ENCODE data around the gene EPHB2. TPM values are rescaled to one million over a fixed set of nuclear protein-coding genes. Genes with fewer than 3 reads are reported as not detected.

EPHB2 gene
- polyA plus RNA-seq, 2 of the 4 experiments (the other 2 are of a cell fraction), result 13.0 to 35.3 TPM

DNA sequence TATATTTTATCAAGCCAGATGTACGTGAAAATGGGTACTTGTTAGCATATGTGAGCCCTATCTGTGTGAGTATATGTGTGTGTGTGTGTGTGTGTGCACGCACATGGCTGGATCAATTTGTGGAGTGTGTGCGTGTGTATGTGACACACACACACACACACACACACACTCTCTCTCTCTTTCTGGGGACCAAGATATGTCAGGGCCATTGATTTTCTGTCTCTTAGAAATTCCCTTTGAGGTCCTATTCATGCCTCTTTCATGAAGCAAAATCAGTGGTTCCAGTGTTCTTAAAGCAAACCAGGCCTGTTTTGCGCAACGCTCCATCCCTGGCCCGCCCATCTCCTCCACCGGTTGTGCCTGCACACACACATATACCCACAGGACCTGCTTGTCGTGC, 90.0 kb downstream of the EPHB2 start:
- no peaks in the 10 kb centered on the region for H3K9me3 ChIP-seq
- TF ChIP-seq, protein P1, sequence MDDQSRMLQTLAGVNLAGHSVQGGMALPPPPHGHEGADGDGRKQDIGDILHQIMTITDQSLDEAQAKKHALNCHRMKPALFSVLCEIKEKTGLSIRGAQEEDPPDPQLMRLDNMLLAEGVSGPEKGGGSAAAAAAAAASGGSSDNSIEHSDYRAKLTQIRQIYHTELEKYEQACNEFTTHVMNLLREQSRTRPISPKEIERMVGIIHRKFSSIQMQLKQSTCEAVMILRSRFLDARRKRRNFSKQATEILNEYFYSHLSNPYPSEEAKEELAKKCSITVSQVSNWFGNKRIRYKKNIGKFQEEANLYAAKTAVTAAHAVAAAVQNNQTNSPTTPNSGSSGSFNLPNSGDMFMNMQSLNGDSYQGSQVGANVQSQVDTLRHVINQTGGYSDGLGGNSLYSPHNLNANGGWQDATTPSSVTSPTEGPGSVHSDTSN (IDR thresholded peaks at IDR 0.05), result no peak
- CTCF ChIA-PET, result no interaction called here
- WGBS (ENCODE audit: missing lambda C conversion rate), result 91% methylated on average over 8 of the region's 8 CpGs
- ATAC-seq, result no peak
- H3K4me1 ChIP-seq, result no peaks in the 10 kb centered on the region
- FAIRE-seq, result no peak
- POLR2A ChIA-PET, result no interaction called here
- H3K4me3 ChIP-seq, result no peak overlapping the region
- H3K27ac ChIP-seq, result no peak overlapping the region
- no peak overlapping the region for H3K4me2 ChIP-seq
- DNase-seq (ENCODE audit: low read depth in 1 of 2, low spot score in 1 of 2), result no peak

DNA sequence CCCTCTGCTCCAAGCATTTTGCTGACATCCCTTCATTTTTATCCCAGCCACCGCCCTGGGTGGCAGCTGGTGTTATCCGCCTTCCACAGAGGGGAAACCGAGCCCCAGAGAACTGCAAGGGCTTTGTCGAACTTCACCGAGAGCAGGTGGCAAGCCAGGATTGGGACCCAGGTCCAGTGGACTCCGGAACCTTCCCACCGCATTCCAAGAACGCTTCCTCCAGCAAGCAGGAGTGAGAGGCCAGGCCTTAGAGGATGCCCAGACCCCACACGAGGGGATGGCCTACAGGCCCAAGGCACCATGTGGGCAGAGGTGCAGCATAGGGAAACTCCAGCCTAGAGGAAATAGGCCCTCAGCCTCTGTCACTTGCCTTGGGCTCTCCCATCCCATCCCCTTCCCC, 90.7 kb downstream of the EPHB2 start:
- TF ChIP-seq FOSL2 (IDR thresholded peaks at IDR 0.05), result no peak
- no peak for TF ChIP-seq FOSL2 (CRISPR knock-in tag; IDR thresholded peaks at IDR 0.05)
- no peak for TF ChIP-seq HOXA7 (CRISPR knock-in tag; IDR thresholded peaks at IDR 0.05)
- TF ChIP-seq, protein P2, sequence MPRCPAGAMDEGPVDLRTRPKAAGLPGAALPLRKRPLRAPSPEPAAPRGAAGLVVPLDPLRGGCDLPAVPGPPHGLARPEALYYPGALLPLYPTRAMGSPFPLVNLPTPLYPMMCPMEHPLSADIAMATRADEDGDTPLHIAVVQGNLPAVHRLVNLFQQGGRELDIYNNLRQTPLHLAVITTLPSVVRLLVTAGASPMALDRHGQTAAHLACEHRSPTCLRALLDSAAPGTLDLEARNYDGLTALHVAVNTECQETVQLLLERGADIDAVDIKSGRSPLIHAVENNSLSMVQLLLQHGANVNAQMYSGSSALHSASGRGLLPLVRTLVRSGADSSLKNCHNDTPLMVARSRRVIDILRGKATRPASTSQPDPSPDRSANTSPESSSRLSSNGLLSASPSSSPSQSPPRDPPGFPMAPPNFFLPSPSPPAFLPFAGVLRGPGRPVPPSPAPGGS (IDR thresholded peaks at IDR 0.05), result no peak
- TF ChIP-seq, protein P3, sequence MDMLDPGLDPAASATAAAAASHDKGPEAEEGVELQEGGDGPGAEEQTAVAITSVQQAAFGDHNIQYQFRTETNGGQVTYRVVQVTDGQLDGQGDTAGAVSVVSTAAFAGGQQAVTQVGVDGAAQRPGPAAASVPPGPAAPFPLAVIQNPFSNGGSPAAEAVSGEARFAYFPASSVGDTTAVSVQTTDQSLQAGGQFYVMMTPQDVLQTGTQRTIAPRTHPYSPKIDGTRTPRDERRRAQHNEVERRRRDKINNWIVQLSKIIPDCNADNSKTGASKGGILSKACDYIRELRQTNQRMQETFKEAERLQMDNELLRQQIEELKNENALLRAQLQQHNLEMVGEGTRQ (IDR thresholded peaks at IDR 0.05), result no peak
- no peak for TF ChIP-seq FOSB (CRISPR knock-in tag; IDR thresholded peaks at IDR 0.05)
- TF ChIP-seq, protein P4, sequence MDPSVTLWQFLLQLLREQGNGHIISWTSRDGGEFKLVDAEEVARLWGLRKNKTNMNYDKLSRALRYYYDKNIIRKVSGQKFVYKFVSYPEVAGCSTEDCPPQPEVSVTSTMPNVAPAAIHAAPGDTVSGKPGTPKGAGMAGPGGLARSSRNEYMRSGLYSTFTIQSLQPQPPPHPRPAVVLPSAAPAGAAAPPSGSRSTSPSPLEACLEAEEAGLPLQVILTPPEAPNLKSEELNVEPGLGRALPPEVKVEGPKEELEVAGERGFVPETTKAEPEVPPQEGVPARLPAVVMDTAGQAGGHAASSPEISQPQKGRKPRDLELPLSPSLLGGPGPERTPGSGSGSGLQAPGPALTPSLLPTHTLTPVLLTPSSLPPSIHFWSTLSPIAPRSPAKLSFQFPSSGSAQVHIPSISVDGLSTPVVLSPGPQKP (IDR thresholded peaks at IDR 0.05; ENCODE audit: low read depth, low read length), result no peak
- TF ChIP-seq EP300 (IDR thresholded peaks at IDR 0.05), result no peak
- TF ChIP-seq CEBPB (IDR thresholded peaks at IDR 0.05), result no peak
- TF ChIP-seq EHF (CRISPR knock-in tag; IDR thresholded peaks at IDR 0.05), result no peak
- no peak for TF ChIP-seq JUN (IDR thresholded peaks at IDR 0.05)
- TF ChIP-seq JUNB (IDR thresholded peaks at IDR 0.05), result no peak
- Histone ChIP-seq H3K9me3 (no peaks in the 10 kb centered on the region), H3K4me2 (no peak overlapping the region), H3K4me3 (no peak overlapping the region), H3K4me1 (no peaks in the 10 kb centered on the region), H3K27ac (no peak overlapping the region)
- FAIRE-seq, result no peak
- CTCF ChIA-PET, result interaction anchor here (0.6 kb wide), 1 partner anchor 385 kb away, joined by 3 read pairs; no protein-coding TSS in a partner anchor
- no peak for DNase-seq (ENCODE audit: low read depth in 1 of 2, low spot score in 1 of 2)
- WGBS (ENCODE audit: missing lambda C conversion rate), result 80% methylated on average over 1 of the region's 9 CpGs
- POLR2A ChIA-PET, result no interaction called here
- no peak for ATAC-seq

DNA sequence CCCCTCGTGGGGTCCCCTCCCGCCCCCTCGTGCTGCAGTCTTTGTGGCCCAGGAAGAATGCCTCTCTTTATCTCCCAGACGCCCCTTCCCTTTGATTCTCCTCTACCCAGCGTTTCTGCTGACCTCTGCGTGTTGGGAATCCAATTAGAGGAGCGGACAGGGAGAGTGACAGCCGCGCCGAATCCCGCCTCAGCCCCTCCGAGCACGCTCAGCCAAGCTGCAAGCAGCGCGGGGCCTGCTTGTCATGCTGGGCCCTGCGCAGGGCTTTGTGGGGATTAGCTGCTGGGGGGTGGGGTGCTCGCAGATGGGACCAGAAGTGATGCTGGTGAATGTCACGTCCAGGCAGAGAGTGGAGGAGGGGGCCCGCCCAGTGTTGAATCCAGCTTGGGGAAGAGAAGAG, 91.1 kb downstream of the EPHB2 start:
- ChIA-PET POLR2A (no interaction called here), CTCF (interaction anchor here (0.6 kb wide), 1 partner anchor 386 kb away, joined by 3 read pairs; no protein-coding TSS in a partner anchor)
- 94% methylated on average over 13 of the region's 19 CpGs for WGBS (ENCODE audit: missing lambda C conversion rate)
- Histone ChIP-seq H3K4me3 (no peak overlapping the region), H3K4me1 (no peaks in the 10 kb centered on the region), H3K4me2 (no peak overlapping the region), H3K27ac (no peak overlapping the region), H3K9me3 (no peaks in the 10 kb centered on the region)
- FAIRE-seq (no peak), ATAC-seq (no peak), DNase-seq (ENCODE audit: low read depth in 1 of 2, low spot score in 1 of 2) (no peak)
- TF ChIP-seq SMC3 (IDR thresholded peaks at IDR 0.05), result no peak
- no peak for TF ChIP-seq KDM1A (IDR thresholded peaks at IDR 0.05; ENCODE audit: low read depth)
- no peak for TF ChIP-seq HOXB13 (CRISPR knock-in tag; IDR thresholded peaks at IDR 0.05; ENCODE audit: low read depth)
- TF ChIP-seq ZFP36 (IDR thresholded peaks at IDR 0.05; ENCODE audit: borderline replicate concordance, partially characterized antibody), result no peak

DNA sequence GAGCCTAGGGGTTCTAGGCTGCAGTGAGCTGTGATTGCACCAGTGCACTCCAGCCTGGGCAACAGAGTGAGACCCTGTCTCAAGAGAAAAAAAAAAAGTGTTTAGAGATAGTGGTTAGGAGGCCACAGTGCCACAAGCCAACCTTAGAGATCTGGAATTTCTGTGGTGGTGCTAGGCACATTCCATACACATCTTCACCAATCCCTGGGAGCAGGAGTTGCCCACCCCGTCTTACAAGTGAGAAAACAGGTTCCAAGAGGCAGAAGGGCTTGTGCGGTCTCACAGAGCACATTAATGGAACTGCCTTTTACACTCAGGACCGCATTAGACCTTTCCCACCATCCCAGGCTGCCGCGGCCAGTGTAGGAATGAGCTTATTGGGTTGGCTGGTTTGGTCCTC, 93.2 kb downstream of the EPHB2 start:
- no peak for FAIRE-seq
- POLR2A ChIA-PET, result no interaction called here
- DNase-seq (ENCODE audit: low read depth in 1 of 2, low spot score in 1 of 2), result no peak
- no peaks in the 10 kb centered on the region for H3K4me1 ChIP-seq
- CTCF ChIA-PET, result interaction anchor here (1.1 kb wide), 1 partner anchor 100 kb away, joined by 5 read pairs; no protein-coding TSS in a partner anchor
- 93% methylated on average over 5 of the region's 5 CpGs for WGBS (ENCODE audit: missing lambda C conversion rate)
- no peak overlapping the region for H3K4me2 ChIP-seq
- H3K4me3 ChIP-seq, result no peak overlapping the region
- no peak for ATAC-seq
- no peak overlapping the region for H3K27ac ChIP-seq
- TF ChIP-seq HEYL (CRISPR knock-in tag; IDR thresholded peaks at IDR 0.05) (no peak), CHD2 (IDR thresholded peaks at IDR 0.05; ENCODE audit: low read length, partially characterized antibody) (no peak)
- no peaks in the 10 kb centered on the region for H3K9me3 ChIP-seq
